Measurements from ENCODE around the gene WIPI1.

The WIPI1 gene

GRCh38 chr17:68400404-68400735 lies 56.9 kb downstream of the WIPI1 start:
- in situ Hi-C loops (cut with HindIII; ENCODE audit: low pct_ligation_motif_present, low sequenced_read_pairs): no loop called here
- H3K27ac ChIP-seq: no peak overlapping the region

GRCh38 chr17:68399638-68400403 lies 57.5 kb downstream of the WIPI1 start:
- in situ Hi-C loops (cut with HindIII; ENCODE audit: low pct_ligation_motif_present, low sequenced_read_pairs): no loop called here
- Histone ChIP-seq H3K36me3 (replicated peaks) (no peaks in the 10 kb centered on the region), H3K27ac (peak overlapping the region; percentile 12), H3K4me3 (ENCODE audit: low read depth, low read length) (no peak overlapping the region), H3K27me3 (replicated peaks) (no peaks in the 10 kb centered on the region)
- TF ChIP-seq, protein P1, sequence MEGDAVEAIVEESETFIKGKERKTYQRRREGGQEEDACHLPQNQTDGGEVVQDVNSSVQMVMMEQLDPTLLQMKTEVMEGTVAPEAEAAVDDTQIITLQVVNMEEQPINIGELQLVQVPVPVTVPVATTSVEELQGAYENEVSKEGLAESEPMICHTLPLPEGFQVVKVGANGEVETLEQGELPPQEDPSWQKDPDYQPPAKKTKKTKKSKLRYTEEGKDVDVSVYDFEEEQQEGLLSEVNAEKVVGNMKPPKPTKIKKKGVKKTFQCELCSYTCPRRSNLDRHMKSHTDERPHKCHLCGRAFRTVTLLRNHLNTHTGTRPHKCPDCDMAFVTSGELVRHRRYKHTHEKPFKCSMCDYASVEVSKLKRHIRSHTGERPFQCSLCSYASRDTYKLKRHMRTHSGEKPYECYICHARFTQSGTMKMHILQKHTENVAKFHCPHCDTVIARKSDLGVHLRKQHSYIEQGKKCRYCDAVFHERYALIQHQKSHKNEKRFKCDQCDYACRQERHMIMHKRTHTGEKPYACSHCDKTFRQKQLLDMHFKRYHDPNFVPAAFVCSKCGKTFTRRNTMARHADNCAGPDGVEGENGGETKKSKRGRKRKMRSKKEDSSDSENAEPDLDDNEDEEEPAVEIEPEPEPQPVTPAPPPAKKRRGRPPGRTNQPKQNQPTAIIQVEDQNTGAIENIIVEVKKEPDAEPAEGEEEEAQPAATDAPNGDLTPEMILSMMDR (IDR thresholded peaks at IDR 0.05; ENCODE audit: low read depth, low read length, missing control alignments): no peak
- DNase-seq: no peak

More at GRCh38 chr17:68400404-68400735, 56.9 kb downstream of the WIPI1 start:
- no peak overlapping the region for H3K4me3 ChIP-seq (ENCODE audit: low read depth, low read length)
- no peaks in the 10 kb centered on the region for H3K27me3 ChIP-seq (replicated peaks)
- no peaks in the 10 kb centered on the region for H3K36me3 ChIP-seq (replicated peaks)
- TF ChIP-seq, protein P1 (IDR thresholded peaks at IDR 0.05; ENCODE audit: low read depth, low read length, missing control alignments): no peak
- DNase-seq: no peak

DNA sequence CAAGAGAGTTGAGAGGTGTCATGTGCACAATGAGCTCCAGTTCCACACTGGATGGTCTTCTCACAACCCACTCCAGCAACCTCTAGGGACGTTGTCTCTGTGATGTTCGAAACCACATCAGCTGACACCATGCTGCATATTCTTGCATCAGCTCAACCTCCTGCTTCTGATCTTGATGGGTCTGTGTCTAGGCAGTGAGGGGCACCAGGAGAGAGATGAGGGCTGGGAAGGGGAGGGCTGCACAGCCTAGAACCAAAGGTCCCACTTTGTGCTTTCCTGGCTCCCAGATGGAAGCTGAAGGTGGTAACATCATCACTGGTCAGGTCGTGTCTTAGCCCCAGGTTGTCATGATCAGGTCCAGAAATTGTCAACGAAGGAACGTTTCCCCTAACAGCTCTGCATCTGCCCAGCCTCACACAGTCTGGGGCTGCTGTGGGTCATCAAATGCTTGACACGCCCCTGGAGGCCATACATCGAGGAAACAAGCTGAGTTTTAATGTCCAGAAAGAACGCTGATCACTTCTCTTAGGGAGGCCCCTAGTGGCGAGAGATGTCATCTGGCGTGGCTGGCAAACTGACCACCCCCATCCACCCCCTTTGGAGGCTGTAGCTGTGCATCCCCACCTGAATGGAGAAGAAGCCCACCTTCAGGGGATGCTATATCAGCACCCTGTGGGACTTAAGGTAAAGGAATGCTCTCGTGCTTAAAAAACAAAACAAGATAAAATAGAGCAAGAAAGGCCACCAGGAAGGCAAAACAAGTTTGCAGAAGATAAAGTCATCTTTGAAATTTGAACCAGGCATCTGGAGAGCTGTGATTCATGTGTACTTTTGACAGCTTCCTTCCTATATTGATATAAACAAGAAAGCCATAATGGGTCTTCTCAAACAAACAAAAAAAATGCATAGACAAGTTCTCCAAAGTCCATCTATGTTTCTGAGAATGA lies 58.3 kb downstream of the WIPI1 start:
- TF ChIP-seq, protein P1 (IDR thresholded peaks at IDR 0.05; ENCODE audit: low read depth, low read length, missing control alignments): peak; percentile 96

DNA sequence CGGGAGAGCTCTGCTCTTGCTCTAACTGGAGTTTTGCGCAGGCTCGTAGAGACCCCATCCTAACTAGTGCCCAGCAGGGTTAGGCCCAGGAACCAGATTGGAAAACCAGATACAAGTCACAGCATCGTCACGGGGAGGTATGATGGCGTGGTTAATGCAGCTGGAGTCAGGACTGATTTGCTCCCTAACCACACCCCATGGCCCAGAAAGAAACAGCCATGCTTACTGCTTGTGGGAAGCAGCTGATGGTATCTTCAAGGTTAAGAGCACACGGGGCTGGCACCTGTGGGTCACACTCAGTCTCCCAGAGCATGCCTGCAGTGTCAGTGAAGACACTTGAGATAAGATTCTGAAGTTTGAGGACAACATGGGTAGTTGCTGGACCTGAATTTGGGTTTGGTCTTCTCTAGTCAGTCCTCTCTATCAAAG lies 60.2 kb downstream of the WIPI1 start:
- in situ Hi-C loops (cut with HindIII; ENCODE audit: low pct_ligation_motif_present, low sequenced_read_pairs): no loop called here
- TF ChIP-seq, protein P1 (IDR thresholded peaks at IDR 0.05; ENCODE audit: low read depth, low read length, missing control alignments): no peak
- no peak overlapping the region for H3K27ac ChIP-seq
- DNase-seq: no peak
- no peaks in the 10 kb centered on the region for H3K36me3 ChIP-seq (replicated peaks)
- no peaks in the 10 kb centered on the region for H3K27me3 ChIP-seq (replicated peaks)
- H3K4me3 ChIP-seq (ENCODE audit: low read depth, low read length): no peak overlapping the region

More for the DNA sequence above, 58.3 kb downstream of the WIPI1 start:
- H3K4me3 ChIP-seq (ENCODE audit: low read depth, low read length): no peak overlapping the region
- in situ Hi-C loops (cut with HindIII; ENCODE audit: low pct_ligation_motif_present, low sequenced_read_pairs): no loop called here
- no peaks in the 10 kb centered on the region for H3K36me3 ChIP-seq (replicated peaks)
- no peaks in the 10 kb centered on the region for H3K27me3 ChIP-seq (replicated peaks)
- peak overlapping the region; percentile 12 for H3K27ac ChIP-seq
- DNase-seq: peak; percentile 77

DNA sequence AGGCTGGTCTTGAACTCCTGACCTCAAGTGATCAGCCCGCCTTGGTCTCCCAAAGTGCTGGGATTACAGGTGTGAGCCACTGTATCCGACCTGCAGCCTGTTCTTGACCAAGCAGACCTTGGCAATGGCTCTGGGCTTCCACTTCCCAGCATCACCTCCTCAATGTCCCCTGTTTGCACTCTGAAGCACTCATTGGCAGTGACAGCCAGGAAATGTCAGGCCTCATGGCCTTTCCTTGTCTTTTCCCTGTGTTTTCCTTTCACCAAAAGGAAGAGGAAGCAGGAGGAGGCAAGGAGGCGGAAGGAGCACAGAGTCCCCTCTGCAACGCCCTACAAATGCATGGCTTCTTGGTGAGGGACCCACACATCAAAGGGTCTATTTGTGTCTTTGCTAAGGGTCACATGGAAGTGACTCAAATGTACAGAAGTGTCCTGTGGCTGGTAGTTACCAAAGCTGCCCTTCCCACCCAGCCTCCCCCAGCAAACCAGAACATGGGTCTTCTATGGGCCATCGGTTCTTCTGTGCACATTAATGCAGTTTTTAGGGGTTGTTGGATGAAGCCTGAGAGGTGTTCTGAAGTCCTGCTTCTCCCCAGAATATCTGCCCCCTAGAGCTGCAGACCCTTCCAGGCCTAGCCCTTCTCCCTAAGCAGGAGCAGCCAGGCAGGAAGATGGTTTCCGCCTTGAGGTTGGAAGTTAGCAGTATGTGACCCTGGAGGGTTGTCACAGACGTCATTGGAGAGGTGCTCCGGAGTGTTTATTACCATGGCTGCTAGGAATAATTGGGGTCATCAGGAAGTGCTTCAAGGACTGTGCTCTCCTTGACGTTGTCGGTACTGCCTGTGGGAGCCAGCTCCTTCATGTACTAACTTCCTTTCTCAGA lies 60.8 kb downstream of the WIPI1 start:
- Histone ChIP-seq H3K27ac (no peak overlapping the region), H3K27me3 (replicated peaks) (no peaks in the 10 kb centered on the region), H3K4me3 (ENCODE audit: low read depth, low read length) (no peak overlapping the region), H3K36me3 (replicated peaks) (no peaks in the 10 kb centered on the region)
- TF ChIP-seq, protein P1 (IDR thresholded peaks at IDR 0.05; ENCODE audit: low read depth, low read length, missing control alignments): no peak
- in situ Hi-C loops (cut with HindIII; ENCODE audit: low pct_ligation_motif_present, low sequenced_read_pairs): no loop called here
- DNase-seq: no peak

All from brain microvascular endothelial cell (primary cell).